Epithelial cell of proximal tubule (primary cell): ENCODE data around the gene INTS3. TPM values are rescaled to one million over a fixed set of nuclear protein-coding genes. Genes with fewer than 3 reads are reported as not detected.

Source experiments
- DNase-seq: peaks from one replicate; pipeline ENCODE4 v3.0.0-alpha.2; 2011; ENCODE audit warnings: low read depth
- H3K4me3 ChIP-seq: 2 replicates; pipeline ENCODE4 v1.5.1; 2011; ENCODE audit warnings: low read depth, mild to moderate bottlenecking, low read length
- CTCF ChIP-seq: conservative IDR thresholded peaks from 2 replicates; pipeline ENCODE4 v1.5.1; 2012; ENCODE audit warnings: low read depth, mild to moderate bottlenecking, low read length
- total RNA-seq: library from RNA; depleted of rRNA; stranded (reverse); fragments of >200 nt; gene quantifications from 2 replicates; pipeline ENCODE4 v1.2.3, GENCODE V29; 2015

Gene INTS3
- total RNA-seq, 1 donor from 2014 or later: 30.3 TPM

- no peak overlapping the region for H3K4me3 ChIP-seq
- no peak for DNase-seq
- no peak for TF ChIP-seq CTCF
Measured at GRCh38 chr1:153693466-153693865, 34.4 kb upstream of the INTS3 start.

- no peak for TF ChIP-seq CTCF
- DNase-seq: no peak
- no peak overlapping the region for H3K4me3 ChIP-seq
Measured at GRCh38 chr1:153696741-153697140, 31.1 kb upstream of the INTS3 start.

GRCh38 chr1:153697191-153698019 is 30.4 kb upstream of the INTS3 start:
- no peak overlapping the region for H3K4me3 ChIP-seq
- DNase-seq: no peak
- no peak for TF ChIP-seq CTCF

- no peak for TF ChIP-seq CTCF
- DNase-seq: no peak
Measured at GRCh38 chr1:153698020-153698922, 29.6 kb upstream of the INTS3 start.

GRCh38 chr1:153698923-153699714 is 28.7 kb upstream of the INTS3 start:
- TF ChIP-seq CTCF: no peak
- no peak overlapping the region for H3K4me3 ChIP-seq
- DNase-seq: peak; percentile 18

More at GRCh38 chr1:153698020-153698922, 29.6 kb upstream of the INTS3 start:
- H3K4me3 ChIP-seq: no peak overlapping the region

GRCh38 chr1:153699768-153700167 is 28.1 kb upstream of the INTS3 start:
- H3K4me3 ChIP-seq: no peak overlapping the region
- TF ChIP-seq CTCF: no peak
- DNase-seq: no peak
